GM19193 (cell line): ENCODE results near the gene EPG5.

ENCODE experiments used
- POLR2A ChIP-seq: IDR thresholded peaks from 4 replicates; pipeline ENCODE4 v1.6.1; 2011; ENCODE audit not compliant: insufficient read depth, insufficient read length; ENCODE audit errors: extremely low read depth

The EPG5 gene

DNA sequence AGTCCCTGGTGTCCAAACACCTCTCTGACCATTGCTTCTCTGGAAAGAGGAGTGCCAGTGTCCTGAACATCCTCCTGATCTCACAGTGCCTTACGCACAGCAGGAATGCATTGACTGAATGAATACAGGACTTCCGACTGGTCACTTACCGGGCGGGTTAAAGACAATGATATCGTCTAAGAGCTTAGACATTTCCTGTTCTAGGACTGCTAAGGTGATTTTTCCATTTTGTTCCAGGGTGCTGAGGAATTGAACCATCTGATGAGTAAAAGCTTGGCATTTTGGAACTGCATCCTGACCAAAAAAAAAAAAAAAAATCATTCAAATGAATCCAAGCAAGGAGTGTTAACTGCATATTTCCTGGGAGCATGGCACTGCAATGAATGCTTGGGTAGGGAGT, 101.7 kb downstream of the EPG5 start:
- no peak for TF ChIP-seq POLR2A

DNA sequence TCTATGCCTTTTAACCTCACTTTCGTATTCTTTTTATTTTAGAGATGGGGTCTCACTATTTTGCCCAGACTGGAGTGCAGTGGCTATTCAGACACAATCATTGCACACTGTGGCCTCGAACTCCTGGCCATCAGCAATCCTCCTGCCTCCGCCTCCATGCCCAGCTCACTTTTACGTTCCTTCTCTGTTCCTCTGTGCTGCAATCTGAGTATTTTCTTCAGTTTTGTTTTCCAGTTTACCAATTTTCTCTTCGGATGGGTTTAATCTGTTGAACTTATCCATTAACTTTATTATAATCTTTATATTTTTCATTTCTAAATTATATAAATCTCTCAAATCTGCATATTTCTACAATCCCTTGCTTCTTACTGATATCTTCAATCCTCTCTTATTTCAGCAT, 103.0 kb downstream of the EPG5 start:
- no peak for TF ChIP-seq POLR2A

DNA sequence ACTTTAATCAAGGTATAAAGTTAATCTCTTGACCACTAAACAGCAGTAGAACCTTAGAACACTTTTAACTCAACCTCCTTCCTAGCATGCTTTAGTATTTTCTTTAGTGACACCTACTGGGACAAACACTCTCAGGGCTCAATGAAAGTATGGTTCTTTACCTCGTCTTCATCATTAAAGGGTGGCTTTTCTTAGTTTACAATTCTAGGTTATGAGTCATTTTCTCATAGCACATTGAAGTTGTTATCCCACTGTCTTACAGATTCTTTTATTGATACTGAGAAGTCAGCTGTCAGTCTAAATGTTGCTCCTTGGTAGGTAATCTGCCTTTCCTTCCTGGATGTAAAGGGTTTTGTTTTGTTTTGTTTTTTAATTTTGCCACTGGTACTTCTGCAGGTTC, 103.7 kb downstream of the EPG5 start:
- no peak for TF ChIP-seq POLR2A

DNA sequence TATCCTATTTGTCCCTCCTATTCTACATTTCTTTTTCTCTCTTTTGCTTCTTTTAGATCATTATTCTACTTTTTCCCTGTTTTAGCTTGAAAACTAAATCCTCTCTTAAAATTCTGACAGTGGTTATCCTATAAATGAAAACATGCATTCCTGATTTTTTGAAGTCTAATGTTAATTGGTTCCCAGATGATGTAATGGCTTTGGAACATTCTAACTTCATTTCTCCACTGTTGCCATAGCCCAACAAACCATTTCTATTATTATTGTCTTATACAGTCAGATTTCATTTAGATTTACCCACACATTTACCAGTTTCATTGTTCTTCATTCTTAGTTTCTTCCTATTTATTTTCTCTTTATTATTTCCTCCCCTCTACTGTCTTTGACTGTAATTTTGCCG, 105.2 kb downstream of the EPG5 start:
- TF ChIP-seq POLR2A, result no peak

DNA sequence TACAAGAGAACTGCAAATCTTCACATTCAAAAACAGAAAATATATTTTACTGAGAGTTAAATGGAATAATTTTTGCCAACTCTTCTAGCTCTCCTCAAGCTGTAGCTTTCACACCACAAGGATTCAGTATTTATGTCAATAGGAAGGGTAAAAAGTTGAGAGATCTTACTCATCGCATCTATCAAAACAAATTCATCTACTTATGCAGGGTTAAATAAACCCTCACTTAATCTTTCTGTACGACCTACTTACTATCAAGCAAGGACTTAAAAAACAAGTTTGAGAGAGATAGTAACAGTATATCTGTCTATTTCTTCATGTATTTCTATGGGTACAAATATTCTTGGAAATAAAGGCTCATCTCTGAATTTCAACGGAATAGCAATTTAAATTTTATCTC, 106.2 kb downstream of the EPG5 start:
- TF ChIP-seq POLR2A, result no peak

DNA sequence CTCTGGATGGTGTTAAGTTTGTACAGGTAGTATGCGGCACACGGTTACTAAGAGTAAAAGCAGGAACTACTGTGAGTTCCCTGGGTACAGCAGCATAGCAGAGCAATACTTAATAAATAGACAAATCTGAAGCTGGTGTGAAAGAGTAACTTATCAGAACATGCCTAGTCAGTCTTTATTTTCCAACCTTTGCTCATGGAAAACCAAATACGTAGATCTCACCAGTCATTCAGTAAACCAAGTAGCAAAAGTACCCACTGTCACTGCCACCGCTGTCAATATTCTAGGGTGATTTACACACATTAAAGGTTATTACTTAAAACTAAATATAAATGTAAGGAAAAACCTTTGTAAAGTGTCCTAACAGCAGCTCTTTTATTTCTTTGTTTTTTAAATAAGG, 106.6 kb downstream of the EPG5 start:
- TF ChIP-seq POLR2A, result no peak

DNA sequence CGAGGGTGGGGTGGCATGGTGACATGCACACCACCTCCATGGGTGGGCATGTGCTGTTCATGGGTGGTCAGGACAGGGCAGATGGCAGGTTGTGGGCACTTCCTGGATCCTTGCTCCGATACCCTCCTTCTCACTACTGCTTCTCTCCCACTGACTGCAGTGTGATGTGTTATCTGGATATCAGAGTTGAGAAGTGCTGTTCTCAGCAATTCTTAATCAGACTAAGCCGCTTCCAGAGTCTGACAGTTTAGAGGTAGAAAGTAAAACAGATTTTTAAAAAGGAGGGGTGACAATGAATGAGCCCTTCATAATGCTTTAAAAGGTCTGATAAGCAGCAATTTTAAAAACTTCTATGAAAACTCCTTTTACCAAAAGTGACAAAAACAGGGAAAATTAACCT, 107.8 kb downstream of the EPG5 start:
- TF ChIP-seq POLR2A, result no peak

DNA sequence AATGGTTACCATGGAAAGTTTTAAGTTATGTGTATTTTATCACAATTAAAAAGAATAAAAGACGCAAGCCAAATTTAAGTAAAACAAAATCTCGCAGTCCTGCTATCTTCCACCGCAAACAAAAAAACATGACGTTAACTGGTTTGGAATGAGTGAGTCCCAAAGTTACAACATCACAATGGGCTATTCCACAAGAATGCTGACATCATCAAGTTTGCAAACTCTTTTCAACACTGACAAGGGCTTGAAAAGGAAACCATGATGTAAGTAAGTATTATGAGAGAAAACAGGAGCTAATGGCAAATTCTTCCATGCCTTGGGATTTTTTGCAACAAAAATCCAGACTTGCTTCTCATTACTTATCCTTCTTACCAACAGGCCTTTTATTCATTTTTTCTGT, 110.6 kb downstream of the EPG5 start:
- TF ChIP-seq POLR2A, result no peak

DNA sequence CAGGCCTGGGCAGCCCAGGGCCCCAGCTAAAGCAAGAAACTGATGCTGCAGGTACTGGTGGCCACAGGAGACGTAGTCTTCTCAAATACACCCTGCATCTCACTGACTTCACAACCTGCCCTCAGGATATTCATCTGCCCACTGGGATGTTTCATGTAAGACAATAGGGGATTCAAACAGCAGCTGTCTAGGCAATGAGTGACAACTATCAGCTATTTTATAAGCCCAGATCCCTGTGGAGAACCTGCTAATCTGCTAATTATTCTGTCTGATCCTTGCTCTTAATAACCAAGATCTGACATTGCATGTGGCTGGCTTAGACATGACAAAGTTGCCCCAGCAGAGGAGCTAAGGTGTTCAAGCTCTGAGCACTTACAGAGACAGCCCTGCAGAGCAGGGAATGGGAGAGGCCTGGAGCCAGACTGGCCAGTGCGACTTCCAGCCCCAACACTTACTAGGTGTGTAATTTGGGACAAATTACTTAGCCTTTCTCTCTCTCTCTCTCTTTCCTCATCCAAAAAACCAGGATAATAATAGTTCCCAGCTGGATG, 113.0 kb downstream of the EPG5 start:
- no peak for TF ChIP-seq POLR2A

DNA sequence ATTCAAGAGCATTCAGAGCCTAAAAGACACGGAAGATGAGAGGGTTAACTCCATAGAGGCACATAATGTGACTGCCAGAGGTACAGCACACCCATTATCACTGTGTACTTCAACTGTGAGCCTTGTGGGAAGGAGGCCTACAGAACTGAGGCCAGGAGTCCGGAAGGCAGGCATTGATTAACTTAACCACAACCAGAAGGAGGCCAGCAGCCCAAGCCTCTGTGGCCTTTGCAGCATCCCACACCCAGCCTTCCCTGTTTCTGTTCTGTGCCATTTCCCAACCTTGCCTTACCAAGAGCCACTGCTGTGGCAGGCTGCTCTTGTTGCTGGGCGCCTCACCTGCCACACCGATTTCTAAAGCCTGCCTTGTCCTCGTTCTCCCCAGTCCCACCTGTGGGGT, 114.5 kb downstream of the EPG5 start:
- no peak for TF ChIP-seq POLR2A

DNA sequence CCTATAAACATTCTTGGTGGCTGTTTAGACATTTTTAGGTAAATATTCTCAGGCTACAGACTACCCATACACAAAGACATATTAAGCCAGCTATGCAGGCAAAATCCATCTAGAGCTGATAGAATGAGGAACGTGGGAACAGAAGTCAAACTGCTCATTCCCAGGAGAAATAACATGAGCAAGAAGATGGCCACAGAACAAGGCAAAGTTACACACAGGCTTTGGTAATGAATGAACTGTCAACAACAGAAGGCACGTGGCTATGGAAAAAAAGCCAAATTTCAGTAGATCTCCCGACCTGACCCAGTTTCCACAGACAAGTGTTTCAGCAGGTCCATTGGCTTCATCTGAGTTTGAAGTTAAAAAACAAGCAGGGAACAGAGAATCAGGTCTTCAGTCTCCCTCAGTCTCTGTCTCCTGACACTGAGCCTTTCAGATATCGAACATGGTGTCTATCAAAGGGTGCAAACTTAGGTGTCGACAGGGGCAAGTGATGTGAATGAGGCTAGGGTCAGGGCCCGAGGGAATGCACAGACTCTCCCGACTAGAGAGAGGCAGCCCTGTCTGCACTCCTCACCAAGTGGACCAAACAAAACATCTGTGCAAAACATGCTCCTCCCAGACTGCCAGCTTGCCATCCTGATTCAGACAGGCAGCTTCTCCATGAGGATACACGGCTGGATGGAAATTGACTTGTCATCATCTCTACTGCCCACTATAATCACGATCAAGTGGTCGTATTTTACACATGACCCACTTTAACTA, 115.8 kb downstream of the EPG5 start:
- TF ChIP-seq POLR2A, result no peak

DNA sequence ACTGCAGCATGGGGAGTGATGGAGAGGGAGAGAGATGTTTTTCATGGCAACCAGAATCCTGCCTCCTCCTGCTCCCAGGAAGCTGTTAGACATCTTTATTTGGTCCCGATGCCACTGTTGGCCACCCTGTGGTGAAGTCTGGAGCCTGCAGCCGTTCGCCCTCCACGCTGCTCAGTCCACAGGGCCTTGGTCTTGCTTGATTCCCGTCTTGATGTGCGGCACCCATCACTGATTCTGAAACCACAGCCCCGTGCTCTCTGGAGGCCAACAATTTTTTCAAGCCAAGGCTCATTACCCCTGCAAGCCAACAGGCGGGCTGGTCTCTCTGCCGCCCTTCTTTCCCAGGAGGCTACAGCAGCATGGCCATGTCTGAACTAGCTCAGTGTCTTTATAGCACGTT, 117.1 kb downstream of the EPG5 start:
- no peak for TF ChIP-seq POLR2A

DNA sequence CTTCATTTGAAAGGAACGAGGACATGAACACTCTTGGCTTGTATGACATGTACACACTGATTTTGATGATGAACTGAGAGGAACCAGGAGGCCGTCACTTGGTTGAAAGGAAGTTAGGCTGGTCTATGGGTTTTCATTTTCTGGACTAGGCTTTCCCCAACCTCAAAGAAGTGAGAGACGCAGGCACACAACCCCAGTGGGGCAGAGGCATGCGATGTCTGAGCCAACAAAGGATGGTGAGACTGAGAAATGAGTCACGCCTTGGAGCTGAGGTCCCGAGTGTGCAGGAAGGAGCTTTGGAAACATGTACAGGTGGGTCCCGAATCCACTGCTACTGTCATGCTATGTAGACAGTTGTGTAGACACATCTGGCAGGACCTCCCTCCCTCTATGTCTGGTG, 117.6 kb downstream of the EPG5 start:
- no peak for TF ChIP-seq POLR2A

DNA sequence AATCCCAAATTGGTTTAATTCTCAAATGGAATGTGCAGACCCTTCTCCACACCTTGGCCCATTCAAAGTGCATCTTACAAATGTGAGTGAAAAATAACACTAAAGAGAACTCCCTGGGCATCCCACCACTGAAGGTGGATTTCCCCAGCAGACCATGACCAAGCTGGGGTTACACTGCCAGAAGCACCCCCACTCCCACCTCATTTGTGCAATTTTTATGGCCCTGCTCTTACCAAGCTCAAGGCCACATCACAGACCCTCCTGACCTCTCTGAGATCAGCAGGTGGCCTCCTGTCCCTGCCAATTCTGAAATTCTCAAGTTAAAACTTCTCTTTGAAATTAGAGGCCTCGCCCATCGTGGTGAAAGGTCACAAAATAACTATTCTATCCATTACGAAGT, 120.0 kb downstream of the EPG5 start:
- no peak for TF ChIP-seq POLR2A

DNA sequence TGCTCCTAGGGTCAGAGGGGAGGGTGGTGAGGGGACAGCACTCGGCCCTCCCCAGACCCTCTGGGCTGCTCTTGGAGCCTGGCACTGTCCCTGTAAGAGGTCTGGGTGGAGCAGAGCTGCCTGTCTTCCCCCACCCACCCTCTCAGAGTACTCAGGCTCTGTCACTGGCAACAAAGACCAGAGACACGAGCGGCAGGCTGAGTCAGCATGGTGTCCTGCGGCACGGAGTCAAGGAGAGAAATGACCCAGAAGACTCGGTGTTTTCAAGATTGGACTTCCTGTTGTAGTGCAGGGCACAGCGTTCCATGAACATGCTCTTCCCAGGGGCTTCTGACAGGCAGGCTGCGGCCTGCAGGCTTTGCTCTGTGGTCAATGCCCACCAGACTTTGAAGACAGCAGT, 121.7 kb downstream of the EPG5 start:
- no peak for TF ChIP-seq POLR2A

DNA sequence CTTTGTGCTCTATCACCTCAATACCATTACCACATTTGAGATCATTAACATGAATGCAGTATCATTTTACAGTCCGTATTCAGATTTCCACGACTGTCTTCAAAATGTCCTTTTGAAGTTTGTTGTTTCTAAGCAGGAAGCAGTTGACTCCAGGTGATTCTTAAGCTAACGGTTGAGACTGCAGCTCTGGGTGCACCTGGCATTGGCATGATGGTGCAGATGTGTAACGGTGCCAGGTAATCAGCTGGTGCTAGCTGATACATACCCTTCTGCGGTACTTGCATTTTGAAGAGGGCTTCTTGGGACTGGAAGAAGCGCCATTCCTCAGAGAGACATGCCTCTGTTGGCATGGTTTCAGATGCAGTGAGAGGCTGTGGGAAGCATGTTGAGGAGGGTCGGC, 122.2 kb downstream of the EPG5 start:
- no peak for TF ChIP-seq POLR2A

DNA sequence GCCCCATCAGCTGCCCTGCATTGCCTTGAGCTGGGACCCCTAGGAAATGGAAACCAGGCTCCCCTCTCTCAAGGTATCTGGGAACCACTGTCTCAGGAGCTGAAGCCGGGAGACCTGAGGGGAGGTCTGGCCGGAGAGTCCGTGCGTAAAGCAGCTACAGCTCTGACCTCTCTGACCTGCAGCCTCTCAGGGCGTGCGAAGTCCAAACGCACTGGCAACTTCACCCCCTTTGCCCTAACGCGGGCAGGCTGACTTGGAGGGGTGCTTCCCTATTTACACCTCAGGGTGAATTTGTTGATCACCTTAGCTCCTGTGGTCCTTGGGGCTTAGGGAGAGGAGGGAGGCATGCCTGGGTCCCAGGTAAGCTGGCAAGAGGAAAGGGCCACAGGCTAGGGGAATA, 124.1 kb downstream of the EPG5 start:
- TF ChIP-seq POLR2A, result no peak

DNA sequence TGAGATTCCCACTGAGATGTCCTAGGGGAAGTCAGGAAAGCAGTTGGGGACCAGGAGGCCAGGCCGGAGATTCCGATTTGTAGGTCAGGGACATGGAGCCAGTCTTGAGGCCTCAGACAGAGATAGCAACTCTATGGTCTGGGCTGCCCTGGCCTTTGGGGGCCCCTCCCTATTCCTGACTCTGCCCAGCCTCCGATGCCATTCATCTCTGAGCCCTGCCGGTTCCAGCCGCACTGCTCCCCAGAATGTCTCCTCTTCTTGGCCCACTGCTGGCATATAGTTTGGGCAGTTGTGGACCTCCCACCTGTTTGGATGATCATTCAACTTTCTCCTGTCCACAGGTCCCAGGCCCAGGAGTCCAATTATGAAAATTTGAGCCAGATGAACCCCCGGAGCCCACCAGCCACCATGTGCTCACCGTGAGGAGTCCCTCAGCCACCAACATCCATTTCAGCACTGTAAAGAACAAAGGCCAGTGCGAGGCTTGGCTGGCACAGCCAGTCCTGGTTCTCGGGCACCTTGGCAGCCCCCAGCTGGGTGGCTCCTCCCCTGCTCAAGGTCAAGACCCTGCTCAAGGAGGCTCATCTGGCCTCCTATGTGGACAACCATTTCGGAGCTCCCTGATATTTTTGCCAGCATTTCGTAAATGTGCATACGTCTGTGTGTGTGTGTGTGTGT, 125.2 kb downstream of the EPG5 start:
- no peak for TF ChIP-seq POLR2A
